Measurements from ENCODE around the gene RSAD1. TPM values are rescaled to one million over a fixed set of nuclear protein-coding genes. Genes with fewer than 3 reads are reported as not detected.

Gene RSAD1
- polyA plus RNA-seq, 1 of the 3 experiments (the other 2 are of a cell fraction): 44.7 TPM

DNA sequence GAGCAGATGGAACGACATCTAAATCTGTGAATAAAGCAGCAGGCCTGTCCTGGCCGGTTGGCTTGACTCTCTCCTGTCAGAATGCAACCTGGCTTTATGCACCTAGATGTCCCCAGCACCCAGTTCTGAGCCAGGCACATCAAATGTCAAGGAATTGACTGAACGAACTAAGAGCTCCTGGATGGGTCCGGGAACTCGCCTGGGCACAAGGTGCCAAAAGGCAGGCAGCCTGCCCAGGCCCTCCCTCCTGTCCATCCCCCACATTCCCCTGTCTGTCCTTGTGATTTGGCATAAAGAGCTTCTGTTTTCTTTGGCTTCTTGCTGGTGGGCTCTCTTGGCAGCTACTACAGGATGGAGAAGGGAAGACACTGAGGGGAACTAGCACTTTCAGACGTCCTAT lies 4.1 kb upstream of the RSAD1 start:
- Histone ChIP-seq H3K4me2 (no peak overlapping the region), H4K20me1 (ENCODE audit: insufficient read depth) (no peaks in the 10 kb centered on the region), H3K9me3 (no peaks in the 10 kb centered on the region), H3K9ac (no peak overlapping the region), H3K9me2 (no peaks in the 10 kb centered on the region), H3K36me3 (replicated peaks in 1 of 2; ENCODE audit: control insufficient read depth in 1 of 2, insufficient read depth in 2 of 2, low read length in 1 of 2) (no peaks in the 10 kb centered on the region), H3F3A (replicated peaks; ENCODE audit: insufficient read depth) (peaks cover 14% of the 10 kb centered on the region), H3K4me1 (ENCODE audit: control insufficient read depth in 1 of 2, insufficient read depth in 2 of 2, low read depth in 1 of 2, low read length in 1 of 2) (peaks cover under 1 to 12% of the 10 kb centered on the region in 2 experiments; a peak in 2 of 4 replicates), H3K79me2 (ENCODE audit: insufficient read depth) (peaks cover 4% of the 10 kb centered on the region), H3K27ac (ENCODE audit: low read depth in 2 of 2, low read length in 1 of 2) (no peak overlapping the region), H3K4me3 (ENCODE audit: low read depth in 2 of 2, low read length in 1 of 2) (no peak overlapping the region), H3K27me3 (ENCODE audit: insufficient read depth) (no peaks in the 10 kb centered on the region), H2AFZ (ENCODE audit: low read depth) (no peak overlapping the region)
- POLR2A ChIA-PET: no interaction called here
- WGBS (ENCODE audit: low lambda C conversion rate): 79% methylated on average over 6 of the region's 6 CpGs
- CTCF ChIA-PET: interaction anchor here (0.8 to 5.9 kb wide), 11 partner anchors 12 to 112 kb away, joined by 3 to 85 read pairs (median 4); partner anchors contain the start of gene LRRC59
- TF ChIP-seq GATA2 (CRISPR knock-in tag; IDR thresholded peaks at IDR 0.05): no peak
- TF ChIP-seq, protein P1, sequence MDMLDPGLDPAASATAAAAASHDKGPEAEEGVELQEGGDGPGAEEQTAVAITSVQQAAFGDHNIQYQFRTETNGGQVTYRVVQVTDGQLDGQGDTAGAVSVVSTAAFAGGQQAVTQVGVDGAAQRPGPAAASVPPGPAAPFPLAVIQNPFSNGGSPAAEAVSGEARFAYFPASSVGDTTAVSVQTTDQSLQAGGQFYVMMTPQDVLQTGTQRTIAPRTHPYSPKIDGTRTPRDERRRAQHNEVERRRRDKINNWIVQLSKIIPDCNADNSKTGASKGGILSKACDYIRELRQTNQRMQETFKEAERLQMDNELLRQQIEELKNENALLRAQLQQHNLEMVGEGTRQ (IDR thresholded peaks at IDR 0.05; ENCODE audit: borderline replicate concordance, low read depth, low read length): no peak
- no peak for TF ChIP-seq TCF12 (IDR thresholded peaks at IDR 0.05)
- no peak for TF ChIP-seq FOXJ3 (CRISPR knock-in tag; IDR thresholded peaks at IDR 0.05)
- no peak for TF ChIP-seq JUND (IDR thresholded peaks at IDR 0.05)
- no peak for TF ChIP-seq FOSL2 (IDR thresholded peaks at IDR 0.05; ENCODE audit: borderline replicate concordance, low read depth)
- no peak for TF ChIP-seq PBX3 (IDR thresholded peaks at IDR 0.05)
- TF ChIP-seq NFIC (IDR thresholded peaks at IDR 0.05; ENCODE audit: borderline replicate concordance): no peak
- TF ChIP-seq MEF2A (IDR thresholded peaks at IDR 0.05; ENCODE audit: borderline replicate concordance, low read depth): no peak
- no peak for TF ChIP-seq GABPA (IDR thresholded peaks at IDR 0.05; ENCODE audit: low read depth)
- no peak for TF ChIP-seq SIN3A (IDR thresholded peaks at IDR 0.05; ENCODE audit: borderline replicate concordance, low read depth, low read length)
- TF ChIP-seq, protein P2, sequence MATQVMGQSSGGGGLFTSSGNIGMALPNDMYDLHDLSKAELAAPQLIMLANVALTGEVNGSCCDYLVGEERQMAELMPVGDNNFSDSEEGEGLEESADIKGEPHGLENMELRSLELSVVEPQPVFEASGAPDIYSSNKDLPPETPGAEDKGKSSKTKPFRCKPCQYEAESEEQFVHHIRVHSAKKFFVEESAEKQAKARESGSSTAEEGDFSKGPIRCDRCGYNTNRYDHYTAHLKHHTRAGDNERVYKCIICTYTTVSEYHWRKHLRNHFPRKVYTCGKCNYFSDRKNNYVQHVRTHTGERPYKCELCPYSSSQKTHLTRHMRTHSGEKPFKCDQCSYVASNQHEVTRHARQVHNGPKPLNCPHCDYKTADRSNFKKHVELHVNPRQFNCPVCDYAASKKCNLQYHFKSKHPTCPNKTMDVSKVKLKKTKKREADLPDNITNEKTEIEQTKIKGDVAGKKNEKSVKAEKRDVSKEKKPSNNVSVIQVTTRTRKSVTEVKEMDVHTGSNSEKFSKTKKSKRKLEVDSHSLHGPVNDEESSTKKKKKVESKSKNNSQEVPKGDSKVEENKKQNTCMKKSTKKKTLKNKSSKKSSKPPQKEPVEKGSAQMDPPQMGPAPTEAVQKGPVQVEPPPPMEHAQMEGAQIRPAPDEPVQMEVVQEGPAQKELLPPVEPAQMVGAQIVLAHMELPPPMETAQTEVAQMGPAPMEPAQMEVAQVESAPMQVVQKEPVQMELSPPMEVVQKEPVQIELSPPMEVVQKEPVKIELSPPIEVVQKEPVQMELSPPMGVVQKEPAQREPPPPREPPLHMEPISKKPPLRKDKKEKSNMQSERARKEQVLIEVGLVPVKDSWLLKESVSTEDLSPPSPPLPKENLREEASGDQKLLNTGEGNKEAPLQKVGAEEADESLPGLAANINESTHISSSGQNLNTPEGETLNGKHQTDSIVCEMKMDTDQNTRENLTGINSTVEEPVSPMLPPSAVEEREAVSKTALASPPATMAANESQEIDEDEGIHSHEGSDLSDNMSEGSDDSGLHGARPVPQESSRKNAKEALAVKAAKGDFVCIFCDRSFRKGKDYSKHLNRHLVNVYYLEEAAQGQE (IDR thresholded peaks at IDR 0.05; ENCODE audit: low read depth, low read length): no peak
- no peak for TF ChIP-seq TAF1 (IDR thresholded peaks at IDR 0.05; ENCODE audit: borderline replicate concordance, low read depth, low read length)
- TF ChIP-seq POLR2AphosphoS5 (IDR thresholded peaks at IDR 0.05; ENCODE audit: low read depth, low read length): no peak
- no peak for DNase-seq

All from SK-N-SH (cell line).